WTC11 (cell line): ENCODE results near the gene MRO. TPM values are rescaled to one million over a fixed set of nuclear protein-coding genes. Genes with fewer than 3 reads are reported as not detected.

ENCODE experiments used
- ATAC-seq: fragments of 200-7000 bp; cut with Tn5 transposase; 2 replicates; pipeline ENCODE4 v1.10.0; 2021; ENCODE audit warnings: mild to moderate bottlenecking, moderate library complexity
- CTCF ChIA-PET: fragments of 300-600 bp; sonication (Branson Sonifier 250); formaldehyde crosslinking; loops from one replicate; lab custom pipeline; 2021; ENCODE audit warnings: antibody characterized with exemption; lab: Charles Lee
- POLR2A ChIA-PET: fragments of 350-600 bp; sonication (Branson Sonifier 250); formaldehyde crosslinking; loops from one replicate; lab custom pipeline; 2021; ENCODE audit warnings: antibody characterized with exemption; lab: Charles Lee
- DNase-seq: peaks from one replicate; pipeline ENCODE4 v3.0.0; 2021; ENCODE audit warnings: low spot score
- H3K27ac Mint-ChIP-seq: 2 replicates; pipeline ENCODE4 v1.8.0; 2021; ENCODE audit warnings: mixed read lengths
- H3K27me3 Mint-ChIP-seq: 2 replicates; pipeline ENCODE4 v1.8.0; 2021; ENCODE audit warnings: low read depth, mild to moderate bottlenecking, moderate library complexity, mixed read lengths
- H3K36me3 Mint-ChIP-seq: 2 replicates; pipeline ENCODE4 v1.8.0; 2021; ENCODE audit warnings: mixed read lengths
- H3K4me1 Mint-ChIP-seq: 2 replicates; pipeline ENCODE4 v1.8.0; 2022; ENCODE audit warnings: mixed read lengths
- H3K4me3 Mint-ChIP-seq: 2 replicates; pipeline ENCODE4 v1.8.0; 2021; ENCODE audit warnings: mild to moderate bottlenecking, moderate library complexity, mixed read lengths
- H3K9me3 Mint-ChIP-seq: 2 replicates; pipeline ENCODE4 v1.8.0; 2021; ENCODE audit warnings: mixed read lengths
- CREB1 ChIP-seq: sonication (generic); formaldehyde crosslinking; IDR thresholded peaks from 2 replicates; pipeline ENCODE4 v1.8.0; 2023; ENCODE audit warnings: mild to moderate bottlenecking, missing genetic modification reagents
- CREM ChIP-seq: sonication (generic); formaldehyde crosslinking; IDR thresholded peaks from 2 replicates; pipeline ENCODE4 v1.8.1; 2022; ENCODE audit warnings: mild to moderate bottlenecking, missing genetic modification reagents, moderate library complexity
- FOXK1 ChIP-seq: sonication (generic); formaldehyde crosslinking; IDR thresholded peaks from 2 replicates; pipeline ENCODE4 v1.8.0; 2022; ENCODE audit warnings: mild to moderate bottlenecking, moderate library complexity, missing genetic modification reagents
- HMGA2 ChIP-seq: fragments of 250-450 bp; sonication (Bioruptor Pico); IDR thresholded peaks from 2 replicates; pipeline ENCODE4 v1.4.0; 2021; ENCODE audit warnings: mild to moderate bottlenecking, moderate library complexity
- NR1H2 ChIP-seq: sonication (generic); formaldehyde crosslinking; IDR thresholded peaks from 2 replicates; pipeline ENCODE4 v1.9.0; 2021; ENCODE audit warnings: mild to moderate bottlenecking, moderate library complexity, missing genetic modification reagents
- NR2C2 ChIP-seq: sonication (generic); formaldehyde crosslinking; IDR thresholded peaks from 2 replicates; pipeline ENCODE4 v1.8.0; 2022; ENCODE audit warnings: mild to moderate bottlenecking, missing genetic modification reagents
- NR3C1 ChIP-seq: sonication (generic); formaldehyde crosslinking; conservative IDR thresholded peaks from 2 replicates; pipeline ENCODE4 v1.8.1; 2023; ENCODE audit warnings: low read depth, mild to moderate bottlenecking, missing genetic modification reagents
- OVOL2 ChIP-seq: fragments of 250-450 bp; sonication (Bioruptor Pico); IDR thresholded peaks from 2 replicates; pipeline ENCODE4 v1.9.0; 2021; ENCODE audit warnings: mild to moderate bottlenecking, borderline replicate concordance
- PRRX2 ChIP-seq: fragments of 250-450 bp; sonication (Bioruptor Pico); IDR thresholded peaks from 2 replicates; pipeline ENCODE4 v1.8.0; 2021; ENCODE audit warnings: mild to moderate bottlenecking
- RORB ChIP-seq: fragments of 250-450 bp; sonication (Bioruptor Pico); IDR thresholded peaks from 2 replicates; pipeline ENCODE4 v1.9.0; 2021; ENCODE audit warnings: mild to moderate bottlenecking
- SMAD4 ChIP-seq: sonication (generic); formaldehyde crosslinking; IDR thresholded peaks from 2 replicates; pipeline ENCODE4 v1.8.0; 2022; ENCODE audit warnings: mild to moderate bottlenecking, missing genetic modification reagents
- TCF7 ChIP-seq: sonication (generic); formaldehyde crosslinking; IDR thresholded peaks from 2 replicates; pipeline ENCODE4 v1.8.0; 2022; ENCODE audit warnings: mild to moderate bottlenecking, low read depth, missing genetic modification reagents, moderate library complexity
- TEAD1 ChIP-seq: sonication (generic); formaldehyde crosslinking; IDR thresholded peaks from 2 replicates; pipeline ENCODE4 v1.8.0; 2022; ENCODE audit warnings: mild to moderate bottlenecking, missing genetic modification reagents
- ZBTB21 ChIP-seq: sonication (generic); formaldehyde crosslinking; IDR thresholded peaks from 2 replicates; pipeline ENCODE4 v1.8.1; 2023; ENCODE audit warnings: mild to moderate bottlenecking, missing genetic modification reagents, borderline replicate concordance
- ZNF263 ChIP-seq: sonication (generic); formaldehyde crosslinking; IDR thresholded peaks from 2 replicates; pipeline ENCODE4 v1.8.1; 2022; ENCODE audit warnings: low read depth, mild to moderate bottlenecking, moderate library complexity, missing genetic modification reagents
- ZNF423 ChIP-seq: fragments of 250-450 bp; sonication (Bioruptor Pico); IDR thresholded peaks from 2 replicates; pipeline ENCODE4 v2.1.2; 2022; ENCODE audit warnings: mild to moderate bottlenecking, moderate library complexity
- ZNF671 ChIP-seq: fragments of 250-450 bp; sonication (Bioruptor Pico); IDR thresholded peaks from 2 replicates; pipeline ENCODE4 v1.8.0; 2021; ENCODE audit warnings: mild to moderate bottlenecking
- total RNA-seq: library from RNA; stranded (reverse); gene quantifications from 3 replicates; pipeline ENCODE4 v1.2.3, GENCODE V29; 2021
- TF ChIP-seq, protein P1 (sequence below): sonication (generic); formaldehyde crosslinking; IDR thresholded peaks from 2 replicates; pipeline ENCODE4 v1.8.0; 2022; ENCODE audit warnings: mild to moderate bottlenecking, missing genetic modification reagents
- TF ChIP-seq, protein P2 (sequence below): sonication (generic); formaldehyde crosslinking; IDR thresholded peaks from 2 replicates; pipeline ENCODE4 v1.8.0; 2022; ENCODE audit warnings: mild to moderate bottlenecking, missing genetic modification reagents
- TF ChIP-seq, protein P3 (sequence below): fragments of 250-450 bp; sonication (Bioruptor Pico); IDR thresholded peaks from 2 replicates; pipeline ENCODE4 v2.1.2; 2022; ENCODE audit warnings: mild to moderate bottlenecking, moderate library complexity
- TF ChIP-seq, protein P4 (sequence below): sonication (generic); formaldehyde crosslinking; IDR thresholded peaks from 2 replicates; pipeline ENCODE4 v1.8.1; 2023; ENCODE audit warnings: mild to moderate bottlenecking, missing genetic modification reagents, moderate library complexity
- TF ChIP-seq, protein P5 (sequence below): sonication (generic); formaldehyde crosslinking; IDR thresholded peaks from 2 replicates; pipeline ENCODE4 v1.8.1; 2022; ENCODE audit warnings: mild to moderate bottlenecking, missing genetic modification reagents, moderate library complexity, borderline replicate concordance
- TF ChIP-seq, protein P6 (sequence below): fragments of 250-450 bp; sonication (Bioruptor Pico); IDR thresholded peaks from 2 replicates; pipeline ENCODE4 v1.9.0; 2021; ENCODE audit warnings: moderate library complexity, mild to moderate bottlenecking, inconsistent platforms, borderline replicate concordance
- TF ChIP-seq, protein P7 (sequence below): fragments of 250-450 bp; sonication (Bioruptor Pico); IDR thresholded peaks from 2 replicates; pipeline ENCODE4 v1.9.0; 2021; ENCODE audit warnings: mild to moderate bottlenecking
- TF ChIP-seq, protein P8 (sequence below): sonication (generic); formaldehyde crosslinking; IDR thresholded peaks from 2 replicates; pipeline ENCODE4 v1.8.0; 2022; ENCODE audit warnings: missing genetic modification reagents

The MRO gene
- total RNA-seq, 1 experiment from 2014 or later = 2.1 TPM

DNA sequence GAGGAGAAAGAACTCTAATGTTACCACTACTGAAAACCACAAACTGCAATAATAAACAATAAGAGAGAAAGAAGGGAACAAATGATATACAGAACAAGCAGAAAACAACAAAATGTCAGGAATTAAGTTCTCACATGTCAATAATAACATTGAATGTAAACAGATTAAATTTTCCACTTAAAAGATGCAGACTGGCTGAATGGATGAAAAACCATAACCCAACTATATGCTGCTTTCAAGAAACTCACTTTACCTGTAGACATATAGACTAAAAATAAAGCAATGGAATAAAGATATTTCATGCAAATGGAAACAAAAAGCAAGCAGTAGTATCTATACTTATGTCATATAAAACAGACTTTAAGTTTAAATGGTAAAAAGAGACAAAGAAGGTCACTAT lies 50.4 kb downstream of the MRO start (continued):
- TF ChIP-seq, protein P1, sequence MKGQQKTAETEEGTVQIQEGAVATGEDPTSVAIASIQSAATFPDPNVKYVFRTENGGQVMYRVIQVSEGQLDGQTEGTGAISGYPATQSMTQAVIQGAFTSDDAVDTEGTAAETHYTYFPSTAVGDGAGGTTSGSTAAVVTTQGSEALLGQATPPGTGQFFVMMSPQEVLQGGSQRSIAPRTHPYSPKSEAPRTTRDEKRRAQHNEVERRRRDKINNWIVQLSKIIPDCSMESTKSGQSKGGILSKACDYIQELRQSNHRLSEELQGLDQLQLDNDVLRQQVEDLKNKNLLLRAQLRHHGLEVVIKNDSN (CRISPR knock-in tag) = no peak
- TF ChIP-seq NR3C1 (CRISPR knock-in tag) (no peak), TEAD1 (no peak), CREB1 (CRISPR knock-in tag) (no peak), FOXK1 (CRISPR knock-in tag) (no peak)
- TF ChIP-seq, protein P2, sequence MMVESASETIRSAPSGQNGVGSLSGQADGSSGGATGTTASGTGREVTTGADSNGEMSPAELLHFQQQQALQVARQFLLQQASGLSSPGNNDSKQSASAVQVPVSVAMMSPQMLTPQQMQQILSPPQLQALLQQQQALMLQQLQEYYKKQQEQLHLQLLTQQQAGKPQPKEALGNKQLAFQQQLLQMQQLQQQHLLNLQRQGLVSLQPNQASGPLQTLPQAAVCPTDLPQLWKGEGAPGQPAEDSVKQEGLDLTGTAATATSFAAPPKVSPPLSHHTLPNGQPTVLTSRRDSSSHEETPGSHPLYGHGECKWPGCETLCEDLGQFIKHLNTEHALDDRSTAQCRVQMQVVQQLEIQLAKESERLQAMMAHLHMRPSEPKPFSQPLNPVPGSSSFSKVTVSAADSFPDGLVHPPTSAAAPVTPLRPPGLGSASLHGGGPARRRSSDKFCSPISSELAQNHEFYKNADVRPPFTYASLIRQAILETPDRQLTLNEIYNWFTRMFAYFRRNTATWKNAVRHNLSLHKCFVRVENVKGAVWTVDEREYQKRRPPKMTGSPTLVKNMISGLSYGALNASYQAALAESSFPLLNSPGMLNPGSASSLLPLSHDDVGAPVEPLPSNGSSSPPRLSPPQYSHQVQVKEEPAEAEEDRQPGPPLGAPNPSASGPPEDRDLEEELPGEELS (CRISPR knock-in tag) = no peak

DNA sequence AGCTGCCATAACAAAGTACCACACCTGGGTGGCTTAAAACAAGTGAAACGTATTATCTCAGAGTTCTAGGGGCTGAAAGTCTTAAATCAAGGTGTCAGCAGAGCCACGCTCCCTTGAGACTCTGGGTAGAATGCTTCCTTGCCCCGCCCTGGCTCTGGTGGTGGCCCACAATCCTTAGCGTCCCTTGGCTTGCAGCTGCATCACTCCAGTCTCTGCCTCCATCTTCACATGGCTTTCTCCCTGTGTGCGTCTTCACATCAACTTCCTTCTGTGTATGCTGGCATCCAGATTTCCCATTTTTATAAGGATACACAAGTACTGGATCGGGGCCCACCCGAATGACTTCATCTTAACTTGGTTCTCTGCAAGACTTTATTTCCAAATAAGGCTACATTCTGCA lies 62.5 kb downstream of the MRO start:
- Mint-ChIP-seq H3K27ac (no peak overlapping the region), H3K36me3 (no peaks in the 10 kb centered on the region), H3K4me3 (no peak overlapping the region), H3K9me3 (peaks cover 19% of the 10 kb centered on the region), H3K4me1 (no peaks in the 10 kb centered on the region), H3K27me3 (peaks cover 1% of the 10 kb centered on the region)
- CTCF ChIA-PET = no interaction called here
- DNase-seq = no peak
- no peak for ATAC-seq
- TF ChIP-seq, protein P3, sequence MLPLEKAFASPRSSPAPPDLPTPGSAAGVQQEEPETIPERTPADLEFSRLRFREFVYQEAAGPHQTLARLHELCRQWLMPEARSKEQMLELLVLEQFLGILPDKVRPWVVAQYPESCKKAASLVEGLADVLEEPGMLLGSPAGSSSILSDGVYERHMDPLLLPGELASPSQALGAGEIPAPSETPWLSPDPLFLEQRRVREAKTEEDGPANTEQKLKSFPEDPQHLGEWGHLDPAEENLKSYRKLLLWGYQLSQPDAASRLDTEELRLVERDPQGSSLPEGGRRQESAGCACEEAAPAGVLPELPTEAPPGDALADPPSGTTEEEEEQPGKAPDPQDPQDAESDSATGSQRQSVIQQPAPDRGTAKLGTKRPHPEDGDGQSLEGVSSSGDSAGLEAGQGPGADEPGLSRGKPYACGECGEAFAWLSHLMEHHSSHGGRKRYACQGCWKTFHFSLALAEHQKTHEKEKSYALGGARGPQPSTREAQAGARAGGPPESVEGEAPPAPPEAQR (CRISPR knock-in tag) = no peak
- TF ChIP-seq ZNF671 (CRISPR knock-in tag) (no peak), ZNF423 (CRISPR knock-in tag) (no peak), TCF7 (CRISPR knock-in tag) (no peak), NR1H2 (CRISPR knock-in tag) (no peak), ZNF263 (CRISPR knock-in tag) (no peak)
- TF ChIP-seq, protein P4, sequence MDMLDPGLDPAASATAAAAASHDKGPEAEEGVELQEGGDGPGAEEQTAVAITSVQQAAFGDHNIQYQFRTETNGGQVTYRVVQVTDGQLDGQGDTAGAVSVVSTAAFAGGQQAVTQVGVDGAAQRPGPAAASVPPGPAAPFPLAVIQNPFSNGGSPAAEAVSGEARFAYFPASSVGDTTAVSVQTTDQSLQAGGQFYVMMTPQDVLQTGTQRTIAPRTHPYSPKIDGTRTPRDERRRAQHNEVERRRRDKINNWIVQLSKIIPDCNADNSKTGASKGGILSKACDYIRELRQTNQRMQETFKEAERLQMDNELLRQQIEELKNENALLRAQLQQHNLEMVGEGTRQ = no peak
- POLR2A ChIA-PET = interaction anchor here (0.7 kb wide), 1 partner anchor 92 kb away, joined by 3 read pairs; no protein-coding TSS in a partner anchor

DNA sequence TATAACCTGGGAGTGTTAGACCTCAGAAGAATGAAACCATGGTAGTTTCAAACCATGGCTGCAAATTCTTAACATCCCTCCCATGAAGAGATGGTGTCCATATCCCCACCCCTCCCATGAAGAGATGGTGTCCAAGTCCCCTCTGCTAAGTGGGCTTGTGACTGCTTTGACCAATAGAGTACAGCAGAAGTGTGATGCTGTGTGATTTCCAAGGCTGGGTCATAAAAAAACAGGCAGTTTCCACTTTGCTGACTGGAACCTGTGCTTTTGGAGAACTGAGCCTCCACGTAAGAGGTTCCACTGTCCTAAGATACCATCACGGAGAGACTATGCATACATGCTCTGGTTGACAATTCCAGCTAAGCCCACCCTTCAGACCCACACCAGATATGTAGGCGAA lies 65.5 kb downstream of the MRO start:
- peaks cover 10% of the 10 kb centered on the region for H3K4me1 Mint-ChIP-seq
- ChIA-PET CTCF (no interaction called here), POLR2A (no interaction called here)
- no peak for TF ChIP-seq PRRX2 (CRISPR knock-in tag)
- no peak for TF ChIP-seq RORB (CRISPR knock-in tag)
- no peak for TF ChIP-seq CREM (CRISPR knock-in tag)
- TF ChIP-seq NR2C2 (CRISPR knock-in tag) = no peak
- TF ChIP-seq, protein P5, sequence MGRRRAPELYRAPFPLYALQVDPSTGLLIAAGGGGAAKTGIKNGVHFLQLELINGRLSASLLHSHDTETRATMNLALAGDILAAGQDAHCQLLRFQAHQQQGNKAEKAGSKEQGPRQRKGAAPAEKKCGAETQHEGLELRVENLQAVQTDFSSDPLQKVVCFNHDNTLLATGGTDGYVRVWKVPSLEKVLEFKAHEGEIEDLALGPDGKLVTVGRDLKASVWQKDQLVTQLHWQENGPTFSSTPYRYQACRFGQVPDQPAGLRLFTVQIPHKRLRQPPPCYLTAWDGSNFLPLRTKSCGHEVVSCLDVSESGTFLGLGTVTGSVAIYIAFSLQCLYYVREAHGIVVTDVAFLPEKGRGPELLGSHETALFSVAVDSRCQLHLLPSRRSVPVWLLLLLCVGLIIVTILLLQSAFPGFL (CRISPR knock-in tag) = no peak
- no peak for TF ChIP-seq ZBTB21
- TF ChIP-seq, protein P6, sequence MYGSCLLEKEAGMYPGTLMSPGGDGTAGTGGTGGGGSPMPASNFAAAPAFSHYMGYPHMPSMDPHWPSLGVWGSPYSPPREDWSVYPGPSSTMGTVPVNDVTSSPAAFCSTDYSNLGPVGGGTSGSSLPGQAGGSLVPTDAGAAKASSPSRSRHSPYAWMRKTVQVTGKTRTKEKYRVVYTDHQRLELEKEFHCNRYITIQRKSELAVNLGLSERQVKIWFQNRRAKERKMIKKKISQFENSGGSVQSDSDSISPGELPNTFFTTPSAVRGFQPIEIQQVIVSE (CRISPR knock-in tag) = no peak
- TF ChIP-seq SMAD4 (CRISPR knock-in tag) = no peak
- TF ChIP-seq, protein P7, sequence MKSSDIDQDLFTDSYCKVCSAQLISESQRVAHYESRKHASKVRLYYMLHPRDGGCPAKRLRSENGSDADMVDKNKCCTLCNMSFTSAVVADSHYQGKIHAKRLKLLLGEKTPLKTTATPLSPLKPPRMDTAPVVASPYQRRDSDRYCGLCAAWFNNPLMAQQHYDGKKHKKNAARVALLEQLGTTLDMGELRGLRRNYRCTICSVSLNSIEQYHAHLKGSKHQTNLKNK (CRISPR knock-in tag) = no peak
- TF ChIP-seq OVOL2 (CRISPR knock-in tag) = no peak
- TF ChIP-seq HMGA2 (CRISPR knock-in tag) = no peak
- TF ChIP-seq, protein P8, sequence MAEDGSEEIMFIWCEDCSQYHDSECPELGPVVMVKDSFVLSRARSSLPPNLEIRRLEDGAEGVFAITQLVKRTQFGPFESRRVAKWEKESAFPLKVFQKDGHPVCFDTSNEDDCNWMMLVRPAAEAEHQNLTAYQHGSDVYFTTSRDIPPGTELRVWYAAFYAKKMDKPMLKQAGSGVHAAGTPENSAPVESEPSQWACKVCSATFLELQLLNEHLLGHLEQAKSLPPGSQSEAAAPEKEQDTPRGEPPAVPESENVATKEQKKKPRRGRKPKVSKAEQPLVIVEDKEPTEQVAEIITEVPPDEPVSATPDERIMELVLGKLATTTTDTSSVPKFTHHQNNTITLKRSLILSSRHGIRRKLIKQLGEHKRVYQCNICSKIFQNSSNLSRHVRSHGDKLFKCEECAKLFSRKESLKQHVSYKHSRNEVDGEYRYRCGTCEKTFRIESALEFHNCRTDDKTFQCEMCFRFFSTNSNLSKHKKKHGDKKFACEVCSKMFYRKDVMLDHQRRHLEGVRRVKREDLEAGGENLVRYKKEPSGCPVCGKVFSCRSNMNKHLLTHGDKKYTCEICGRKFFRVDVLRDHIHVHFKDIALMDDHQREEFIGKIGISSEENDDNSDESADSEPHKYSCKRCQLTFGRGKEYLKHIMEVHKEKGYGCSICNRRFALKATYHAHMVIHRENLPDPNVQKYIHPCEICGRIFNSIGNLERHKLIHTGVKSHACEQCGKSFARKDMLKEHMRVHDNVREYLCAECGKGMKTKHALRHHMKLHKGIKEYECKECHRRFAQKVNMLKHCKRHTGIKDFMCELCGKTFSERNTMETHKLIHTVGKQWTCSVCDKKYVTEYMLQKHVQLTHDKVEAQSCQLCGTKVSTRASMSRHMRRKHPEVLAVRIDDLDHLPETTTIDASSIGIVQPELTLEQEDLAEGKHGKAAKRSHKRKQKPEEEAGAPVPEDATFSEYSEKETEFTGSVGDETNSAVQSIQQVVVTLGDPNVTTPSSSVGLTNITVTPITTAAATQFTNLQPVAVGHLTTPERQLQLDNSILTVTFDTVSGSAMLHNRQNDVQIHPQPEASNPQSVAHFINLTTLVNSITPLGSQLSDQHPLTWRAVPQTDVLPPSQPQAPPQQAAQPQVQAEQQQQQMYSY = no peak

More for the DNA sequence above, 65.5 kb downstream of the MRO start:
- H3K27me3 Mint-ChIP-seq = peaks cover 2% of the 10 kb centered on the region
- DNase-seq (no peak), ATAC-seq (no peak)
- no peaks in the 10 kb centered on the region for H3K36me3 Mint-ChIP-seq
- H3K4me3 Mint-ChIP-seq = no peak overlapping the region
- H3K9me3 Mint-ChIP-seq = peaks cover 19% of the 10 kb centered on the region
- H3K27ac Mint-ChIP-seq = no peak overlapping the region
